Epithelial cell of esophagus (primary cell): ENCODE data around the gene AGTRAP.
A peak's percentile ranks its signal among the peaks of the same experiment; 100 is the strongest.

Experiments used
- DNase-seq: peaks from one replicate; pipeline ENCODE4 v3.0.0; 2010; ENCODE audit warnings: low read depth
- H3K4me3 ChIP-seq: 2 replicates; pipeline ENCODE4 v1.5.1; 2011; ENCODE audit warnings: mild to moderate bottlenecking, low read length, control low read depth
- TF ChIP-seq, protein P1 (sequence below): IDR thresholded peaks from 2 replicates; pipeline ENCODE4 v1.5.1; 2011; ENCODE audit warnings: low read depth, mild to moderate bottlenecking, low read length, control low read depth, inconsistent platforms; ENCODE audit not compliant: insufficient read depth; ENCODE audit errors: missing control alignments

AGTRAP gene

DNA sequence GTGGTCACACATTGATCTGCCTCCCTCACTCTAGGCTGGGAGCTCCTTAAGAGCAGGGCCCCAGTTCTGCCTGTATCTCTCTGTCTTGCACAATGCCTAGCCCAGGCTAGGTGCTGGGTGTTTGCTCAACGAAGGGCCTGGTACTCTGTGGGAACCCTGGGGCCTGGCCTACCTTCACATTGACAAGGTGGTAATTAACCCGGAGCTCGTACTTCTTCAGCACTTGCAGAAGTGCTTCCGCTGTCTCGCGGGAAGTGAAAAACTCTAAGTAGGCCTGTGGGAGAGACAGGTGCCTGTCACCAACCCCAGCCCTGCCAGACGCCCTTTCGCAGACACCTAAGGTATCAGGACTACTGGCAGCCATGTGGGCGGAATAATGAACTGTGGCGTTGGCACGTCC, 56.2 kb downstream of the AGTRAP start:
- DNase-seq, result no peak
- TF ChIP-seq, protein P1, sequence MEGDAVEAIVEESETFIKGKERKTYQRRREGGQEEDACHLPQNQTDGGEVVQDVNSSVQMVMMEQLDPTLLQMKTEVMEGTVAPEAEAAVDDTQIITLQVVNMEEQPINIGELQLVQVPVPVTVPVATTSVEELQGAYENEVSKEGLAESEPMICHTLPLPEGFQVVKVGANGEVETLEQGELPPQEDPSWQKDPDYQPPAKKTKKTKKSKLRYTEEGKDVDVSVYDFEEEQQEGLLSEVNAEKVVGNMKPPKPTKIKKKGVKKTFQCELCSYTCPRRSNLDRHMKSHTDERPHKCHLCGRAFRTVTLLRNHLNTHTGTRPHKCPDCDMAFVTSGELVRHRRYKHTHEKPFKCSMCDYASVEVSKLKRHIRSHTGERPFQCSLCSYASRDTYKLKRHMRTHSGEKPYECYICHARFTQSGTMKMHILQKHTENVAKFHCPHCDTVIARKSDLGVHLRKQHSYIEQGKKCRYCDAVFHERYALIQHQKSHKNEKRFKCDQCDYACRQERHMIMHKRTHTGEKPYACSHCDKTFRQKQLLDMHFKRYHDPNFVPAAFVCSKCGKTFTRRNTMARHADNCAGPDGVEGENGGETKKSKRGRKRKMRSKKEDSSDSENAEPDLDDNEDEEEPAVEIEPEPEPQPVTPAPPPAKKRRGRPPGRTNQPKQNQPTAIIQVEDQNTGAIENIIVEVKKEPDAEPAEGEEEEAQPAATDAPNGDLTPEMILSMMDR, result no peak
- H3K4me3 ChIP-seq, result no peak overlapping the region

DNA sequence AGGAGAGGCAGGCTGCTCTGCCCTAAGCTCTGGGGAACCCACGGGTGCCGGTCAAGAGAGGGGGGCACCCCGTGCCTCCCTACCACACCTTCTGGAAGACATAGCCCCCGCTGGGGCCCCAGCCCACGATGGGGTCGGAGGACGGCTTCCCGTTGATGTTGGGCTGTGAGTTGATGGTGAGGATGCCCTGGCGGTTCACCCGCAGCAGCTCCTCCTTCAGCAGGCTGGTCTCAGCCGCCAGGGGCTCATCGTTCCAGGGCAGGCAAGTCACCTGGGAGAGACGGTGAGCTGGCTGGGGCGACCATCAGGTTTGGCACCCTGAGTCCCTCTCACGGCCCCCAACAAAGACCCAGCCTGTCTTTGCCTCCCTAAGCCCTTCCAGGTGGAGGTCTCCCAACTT, 57.9 kb downstream of the AGTRAP start:
- DNase-seq, result no peak
- TF ChIP-seq, protein P1, result no peak
- H3K4me3 ChIP-seq, result no peak overlapping the region

DNA sequence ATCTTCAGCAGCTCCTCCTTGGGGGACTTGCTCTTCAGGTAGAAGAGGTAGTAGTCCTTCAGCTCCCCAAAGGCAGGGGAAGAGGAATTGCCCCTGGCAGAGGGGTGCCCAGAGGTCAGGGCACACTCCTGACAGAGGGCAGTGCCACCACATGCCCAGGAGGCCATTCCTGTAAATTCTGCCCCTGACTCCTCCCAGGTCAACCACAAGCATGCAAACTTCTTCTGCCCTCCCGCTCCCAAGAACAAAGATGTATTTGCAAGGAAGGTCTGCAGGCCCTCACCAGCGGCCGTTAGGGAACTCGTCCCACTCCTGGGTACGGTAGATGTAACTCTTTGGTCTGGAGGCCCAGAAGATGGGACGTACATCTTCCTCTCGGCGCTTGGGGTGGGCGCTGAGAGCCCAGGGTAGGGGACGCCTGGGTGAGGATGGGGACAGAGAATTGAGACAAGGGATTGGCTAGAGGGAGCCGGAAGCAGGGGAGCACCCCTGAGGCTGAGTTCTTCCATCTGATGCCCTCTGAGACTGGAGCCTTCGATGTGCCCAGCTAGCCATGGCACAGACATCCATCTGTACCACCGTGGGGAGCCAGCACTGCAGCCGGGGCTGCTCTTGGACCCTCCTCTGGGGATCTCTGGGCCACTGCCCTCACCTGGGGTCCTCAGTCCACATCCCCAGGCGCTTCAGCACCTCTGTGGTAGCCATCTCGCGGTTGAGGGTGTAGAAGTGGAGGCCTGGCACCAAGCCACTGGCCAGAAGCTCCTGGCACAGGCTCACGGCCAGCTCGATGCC, 58.7 kb downstream of the AGTRAP start:
- no peak overlapping the region for H3K4me3 ChIP-seq
- TF ChIP-seq, protein P1, result no peak
- DNase-seq, result no peak

DNA sequence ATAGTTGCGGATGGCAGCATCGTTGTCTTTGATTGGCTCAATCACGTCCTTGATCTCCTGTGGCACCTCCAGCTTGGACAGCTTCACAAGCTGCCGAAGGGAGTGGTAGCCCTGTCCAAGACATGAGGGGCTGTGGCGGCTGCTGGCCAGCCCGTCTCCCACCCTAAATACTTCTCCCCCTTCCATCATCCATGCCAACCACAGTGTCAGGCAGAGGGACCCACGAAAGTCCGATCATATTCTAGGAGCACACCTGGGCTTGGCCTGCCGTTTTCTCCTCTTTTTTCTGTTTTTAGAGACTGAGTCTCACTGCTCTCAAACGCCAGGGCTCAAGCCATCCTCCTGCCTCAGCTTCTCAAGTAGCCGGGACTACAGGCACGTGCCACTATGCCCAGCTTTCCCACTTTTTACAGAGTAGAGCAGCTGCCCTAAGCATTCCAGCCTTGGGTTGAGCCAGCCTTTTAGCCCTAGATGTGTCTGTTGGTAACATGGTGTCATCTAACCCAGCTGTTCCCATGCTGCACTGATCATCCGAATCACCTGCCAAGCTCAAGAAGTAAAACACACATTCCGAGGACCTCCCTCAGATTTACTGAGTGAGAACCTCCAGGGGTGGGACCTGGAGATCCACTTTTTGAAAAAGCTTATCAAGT, 59.4 kb downstream of the AGTRAP start:
- H3K4me3 ChIP-seq, result no peak overlapping the region
- DNase-seq, result no peak
- TF ChIP-seq, protein P1, result no peak

DNA sequence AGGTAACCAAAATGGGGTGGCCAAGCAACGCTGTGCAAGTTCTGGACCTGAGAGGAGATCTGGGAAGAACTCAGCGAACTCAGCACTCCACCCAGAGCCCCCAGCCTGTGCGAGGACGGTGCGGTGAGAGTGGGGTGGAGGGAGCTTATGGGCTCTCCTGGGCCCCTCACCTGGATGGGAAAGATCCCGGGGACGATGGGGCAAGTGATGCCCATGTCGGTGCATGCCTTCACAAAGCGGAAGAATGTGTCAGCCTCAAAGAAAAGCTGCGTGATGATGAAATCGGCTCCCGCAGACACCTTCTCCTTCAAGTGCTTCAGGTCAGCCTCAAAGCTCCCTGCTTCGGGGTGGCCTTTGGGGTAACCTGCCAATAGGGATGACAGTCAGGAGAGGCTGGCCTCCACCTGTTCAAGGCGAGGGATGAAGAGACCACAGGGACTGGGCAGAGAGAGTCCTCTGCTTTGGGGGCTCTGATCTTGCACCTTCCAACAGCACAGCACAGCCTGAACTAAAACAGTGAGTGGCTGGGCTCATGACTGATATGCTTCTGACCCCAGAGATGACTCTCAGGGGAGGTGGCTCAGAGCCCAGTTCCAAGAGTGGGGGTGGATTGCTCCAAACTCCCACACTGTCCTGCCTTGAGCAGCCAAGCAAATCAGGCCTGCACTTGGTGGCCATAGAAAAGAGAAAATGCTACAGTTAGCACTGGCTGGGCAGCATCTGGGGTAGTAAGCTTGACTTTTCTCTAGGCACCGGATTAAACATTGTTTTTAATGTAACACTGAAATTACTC, 60.3 kb downstream of the AGTRAP start:
- DNase-seq, result peak; percentile 41
- H3K4me3 ChIP-seq, result no peak overlapping the region

DNA sequence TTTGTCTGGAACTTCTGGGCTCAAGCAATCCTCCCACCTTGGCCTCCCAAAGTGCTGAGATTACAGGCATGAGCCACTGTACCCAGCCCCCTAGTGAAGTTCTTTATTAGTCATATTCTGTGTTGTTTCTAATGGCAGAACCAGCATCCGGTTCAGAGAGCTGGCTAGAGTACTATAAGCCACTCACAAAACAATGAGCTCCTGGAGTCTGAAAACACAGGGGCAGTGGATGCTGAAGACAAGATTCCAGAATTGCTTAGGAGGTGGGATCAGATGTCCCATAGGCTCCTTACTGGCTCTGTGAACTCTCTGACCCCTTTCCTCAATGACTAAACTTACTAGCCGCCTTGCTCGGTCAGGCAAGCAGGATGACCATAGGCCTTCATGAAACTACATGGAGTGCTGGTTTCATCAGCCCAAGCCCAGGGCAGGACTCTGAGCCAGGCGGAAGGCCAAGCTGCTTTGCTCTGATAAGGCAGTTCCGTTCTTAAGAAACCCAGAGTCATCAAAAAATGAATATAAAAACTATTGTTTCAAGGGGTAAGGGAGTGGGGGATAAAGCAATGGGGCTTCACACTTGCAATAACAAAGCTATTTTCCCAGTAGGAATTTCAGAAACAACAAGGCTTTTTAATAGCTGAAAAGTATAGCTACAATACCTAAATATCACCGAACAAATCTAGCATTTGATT, 61.7 kb downstream of the AGTRAP start:
- DNase-seq, result no peak
- TF ChIP-seq, protein P1, result no peak
- H3K4me3 ChIP-seq, result no peak overlapping the region

More for the DNA sequence above, 60.3 kb downstream of the AGTRAP start:
- TF ChIP-seq, protein P1, result no peak
